Measurements from ENCODE around the gene ATE1.

- TF ChIP-seq CTCF (IDR thresholded peaks at IDR 0.05; ENCODE audit: poor library complexity) (no peak), EZH2 (IDR thresholded peaks at IDR 0.05; ENCODE audit: borderline replicate concordance) (no peak), EZH2phosphoT487 (IDR thresholded peaks at IDR 0.05; ENCODE audit: low read depth, severe bottlenecking, unreplicated experiment) (no peak)
These were observed 17.0 kb downstream of the ATE1 start for GRCh38 chr10:121910673-121911420.

Data from hepatocyte (in vitro differentiated cells).